Astrocyte of the spinal cord (primary cell): ENCODE results near the gene TM9SF4.
A peak's percentile ranks its signal among the peaks of the same experiment; 100 is the strongest.

ENCODE experiments used
- DNase-seq: peaks from one replicate; pipeline ENCODE4 v3.0.0; 2011; ENCODE audit warnings: low read depth, low spot score
- H3K4me3 ChIP-seq: 2 replicates; pipeline ENCODE4 v1.5.1; 2011; ENCODE audit warnings: low read depth, mild to moderate bottlenecking, low read length, moderate library complexity
- CTCF ChIP-seq: IDR thresholded peaks from 2 replicates; pipeline ENCODE4 v1.5.1; 2012; ENCODE audit warnings: low read depth, mild to moderate bottlenecking, low read length, inconsistent platforms
- in situ Hi-C: cut with HindIII; loops from 2 replicates; pipeline ENCODE4 v1.10.0; 2017; ENCODE audit warnings: low sequenced_read_pairs

TM9SF4 gene

GRCh38 chr20:32158943-32159660, 49.6 kb downstream of the TM9SF4 start:
- no peak for DNase-seq
- in situ Hi-C loops = no loop called here
- no peak for TF ChIP-seq CTCF
- H3K4me3 ChIP-seq = no peak overlapping the region

GRCh38 chr20:32159766-32160221, 50.3 kb downstream of the TM9SF4 start:
- no peak for TF ChIP-seq CTCF
- in situ Hi-C loops = no loop called here
- no peak overlapping the region for H3K4me3 ChIP-seq
- no peak for DNase-seq

GRCh38 chr20:32160341-32160740, 50.8 kb downstream of the TM9SF4 start:
- no peak for TF ChIP-seq CTCF
- in situ Hi-C loops = no loop called here
- DNase-seq = no peak
- no peak overlapping the region for H3K4me3 ChIP-seq

GRCh38 chr20:32162351-32162750, 52.8 kb downstream of the TM9SF4 start:
- no peak for TF ChIP-seq CTCF
- H3K4me3 ChIP-seq = no peak overlapping the region
- in situ Hi-C loops = no loop called here
- no peak for DNase-seq

- H3K4me3 ChIP-seq = no peak overlapping the region
- in situ Hi-C loops = no loop called here
- no peak for TF ChIP-seq CTCF
- DNase-seq = no peak
Observed at GRCh38 chr20:32163951-32164350, 54.4 kb downstream of the TM9SF4 start.

GRCh38 chr20:32164984-32165735, 55.6 kb downstream of the TM9SF4 start:
- peak; percentile 57 for DNase-seq
- in situ Hi-C loops = no loop called here
- no peak for TF ChIP-seq CTCF
- no peak overlapping the region for H3K4me3 ChIP-seq
